Ectodermal cell (in vitro differentiated cells): ENCODE data around the gene PRKCA.
"Not testable (repeated sequence)": the region's sequence is repeated elsewhere in the genome, so short reads cannot be mapped to it uniquely, and the experiment has no call there.

Experiments used
- H3K27ac ChIP-seq: 2 replicates; pipeline ENCODE4 v1.7.0; 2013; ENCODE audit warnings: mild to moderate bottlenecking, low read depth, low read length; ENCODE audit not compliant: insufficient read depth, poor library complexity, severe bottlenecking
- H3K27me3 ChIP-seq: 2 replicates; pipeline ENCODE4 v1.7.0; 2013; ENCODE audit warnings: mild to moderate bottlenecking, low read length; ENCODE audit not compliant: insufficient read depth, control insufficient read depth, poor library complexity, severe bottlenecking
- H3K36me3 ChIP-seq: one replicate; pipeline ENCODE4 v1.7.0; 2013; ENCODE audit warnings: low read length; ENCODE audit not compliant: control insufficient read depth, insufficient read depth
- H3K4me1 ChIP-seq: one replicate; pipeline ENCODE4 v1.7.0; 2013; ENCODE audit warnings: low read length; ENCODE audit not compliant: control insufficient read depth, insufficient read depth
- H3K4me3 ChIP-seq: 2 replicates; pipeline ENCODE4 v1.7.0; 2013; ENCODE audit warnings: low read depth, low read length, control low read depth; ENCODE audit not compliant: insufficient read depth
- H3K9me3 ChIP-seq: 2 replicates; pipeline ENCODE4 v1.7.0; 2013; ENCODE audit warnings: mild to moderate bottlenecking, low read length, moderate library complexity; ENCODE audit not compliant: control insufficient read depth
- WGBS, 2 experiments: methylation state at CpG; one replicate each; pipeline ENCODE4 v1.1.7; 2013; ENCODE audit warnings: missing lambda C conversion rate in 2 of 2; 5-methylcytosine and 5-hydroxymethylcytosine counted together

Gene PRKCA

GRCh38 chr17:66319226-66319625 lies 16.8 kb downstream of the PRKCA start:
- 96 to 99% methylated on average over 3 to 4 of the region's 4 CpGs for WGBS, 2 experiments
- Histone ChIP-seq H3K4me3 (no peak overlapping the region), H3K9me3 (no peaks in the 10 kb centered on the region)

GRCh38 chr17:66322764-66323163 lies 20.4 kb downstream of the PRKCA start:
- H3K9me3 ChIP-seq = no peaks in the 10 kb centered on the region
- no peaks in the 10 kb centered on the region for H3K4me1 ChIP-seq
- H3K27ac ChIP-seq = no peak overlapping the region
- H3K27me3 ChIP-seq = no peaks in the 10 kb centered on the region
- no peak overlapping the region for H3K4me3 ChIP-seq
- H3K36me3 ChIP-seq = no peaks in the 10 kb centered on the region

More at GRCh38 chr17:66319226-66319625, 16.8 kb downstream of the PRKCA start:
- Histone ChIP-seq H3K27ac (no peak overlapping the region), H3K4me1 (no peaks in the 10 kb centered on the region), H3K36me3 (no peaks in the 10 kb centered on the region), H3K27me3 (no peaks in the 10 kb centered on the region)

- H3K4me1 ChIP-seq, H3K27ac ChIP-seq, H3K9me3 ChIP-seq, H3K36me3 ChIP-seq, H3K4me3 ChIP-seq, H3K27me3 ChIP-seq: not testable (repeated sequence)
- 85 to 100% methylated on average over 1 to 2 of the region's 3 CpGs for WGBS, 2 experiments
These were observed 22.1 kb downstream of the PRKCA start for GRCh38 chr17:66324381-66325004.

- no peaks in the 10 kb centered on the region for H3K9me3 ChIP-seq
- no peak overlapping the region for H3K4me3 ChIP-seq
- H3K4me1 ChIP-seq = no peaks in the 10 kb centered on the region
- no peak overlapping the region for H3K27ac ChIP-seq
- WGBS, 2 experiments = 96 to 100% methylated on average over 2 of the region's 2 CpGs
- no peaks in the 10 kb centered on the region for H3K27me3 ChIP-seq
- H3K36me3 ChIP-seq = no peaks in the 10 kb centered on the region
These were observed 24.1 kb downstream of the PRKCA start for GRCh38 chr17:66326476-66327047.

- Histone ChIP-seq H3K27me3 (no peaks in the 10 kb centered on the region), H3K4me1 (no peaks in the 10 kb centered on the region), H3K4me3 (no peak overlapping the region), H3K36me3 (no peaks in the 10 kb centered on the region), H3K27ac (no peak overlapping the region), H3K9me3 (no peaks in the 10 kb centered on the region)
- 95 to 97% methylated on average over 2 of the region's 2 CpGs for WGBS, 2 experiments
These were observed 28.2 kb downstream of the PRKCA start for GRCh38 chr17:66330646-66331037.

- no peaks in the 10 kb centered on the region for H3K4me1 ChIP-seq
- H3K27ac ChIP-seq = no peak overlapping the region
- no peaks in the 10 kb centered on the region for H3K36me3 ChIP-seq
- H3K9me3 ChIP-seq = no peaks in the 10 kb centered on the region
- 93 to 97% methylated on average over 8 of the region's 8 CpGs for WGBS, 2 experiments
- H3K27me3 ChIP-seq = no peaks in the 10 kb centered on the region
- H3K4me3 ChIP-seq = no peak overlapping the region
These were observed 28.8 kb downstream of the PRKCA start for GRCh38 chr17:66331038-66331816.

- Histone ChIP-seq H3K36me3 (no peaks in the 10 kb centered on the region), H3K4me1 (peaks cover 3% of the 10 kb centered on the region), H3K9me3 (no peaks in the 10 kb centered on the region), H3K27me3 (no peaks in the 10 kb centered on the region), H3K4me3 (no peak overlapping the region), H3K27ac (no peak overlapping the region)
- WGBS, 2 experiments = 100% methylated on average over 1 of the region's 1 CpG
These were observed 33.4 kb downstream of the PRKCA start for GRCh38 chr17:66335797-66336196.

GRCh38 chr17:66337268-66337667 lies 34.9 kb downstream of the PRKCA start:
- Histone ChIP-seq H3K27ac (no peak overlapping the region), H3K4me3 (no peak overlapping the region), H3K36me3 (no peaks in the 10 kb centered on the region), H3K9me3 (no peaks in the 10 kb centered on the region), H3K4me1 (peaks cover 3% of the 10 kb centered on the region), H3K27me3 (no peaks in the 10 kb centered on the region)
- 87 to 89% methylated on average over 4 to 6 of the region's 6 CpGs for WGBS, 2 experiments

- no peak overlapping the region for H3K27ac ChIP-seq
- 92 to 94% methylated on average over 5 to 6 of the region's 6 CpGs for WGBS, 2 experiments
These were observed 35.6 kb downstream of the PRKCA start for GRCh38 chr17:66337866-66338485.

GRCh38 chr17:66338937-66339336 lies 36.5 kb downstream of the PRKCA start:
- Histone ChIP-seq H3K36me3 (no peaks in the 10 kb centered on the region), H3K4me1 (peaks cover 3% of the 10 kb centered on the region), H3K4me3 (no peak overlapping the region), H3K27me3 (no peaks in the 10 kb centered on the region), H3K27ac (no peak overlapping the region), H3K9me3 (no peaks in the 10 kb centered on the region)
- 93 to 97% methylated on average over 4 of the region's 4 CpGs for WGBS, 2 experiments

More at GRCh38 chr17:66337866-66338485, 35.6 kb downstream of the PRKCA start:
- Histone ChIP-seq H3K4me1 (peaks cover 3% of the 10 kb centered on the region), H3K36me3 (no peaks in the 10 kb centered on the region), H3K27me3 (no peaks in the 10 kb centered on the region), H3K9me3 (no peaks in the 10 kb centered on the region), H3K4me3 (no peak overlapping the region)
